Measurements from ENCODE around the gene EAF1. TPM values are rescaled to one million over a fixed set of nuclear protein-coding genes. Genes with fewer than 3 reads are reported as not detected.

The EAF1 gene
- 10 to 100 TPM; 18.3 to 35.5 (median 28.2) TPM for total RNA-seq

- WGBS, 2 donors: 0% methylated on average over 47 to 52 of the region's 52 CpGs
- H3K4me3 ChIP-seq (ENCODE audit: low read depth, poor library complexity, severe bottlenecking): peak within 1 kb of the TSS; percentile 97
- intact Hi-C loops (cut with DNase I; ENCODE audit: low total_unique reads): no loop called here
- DNase-seq (ENCODE audit: low spot score in 2 of 2): peak; percentile 71 to 97
- TF ChIP-seq CTCF (IDR thresholded peaks at IDR 0.05): no peak
- no peak for TF ChIP-seq POLR2A (IDR thresholded peaks at IDR 0.05)
Measured at GRCh38 chr3:15427182-15427880, at the start of gene EAF1, which contains the start of gene METTL6. Gene EAF1, plus strand, starts transcription at chr3:15427598. Its CDS starts 182 bp downstream, at chr3:15427780. Gene METTL6, minus strand, starts transcription at chr3:15427544. Its CDS starts 1,033 bp downstream, at chr3:15426511.

- no peak for TF ChIP-seq POLR2A (IDR thresholded peaks at IDR 0.05)
- TF ChIP-seq CTCF (IDR thresholded peaks at IDR 0.05): peak in 1 of 3 donors; percentile 76
- WGBS, 2 donors: 27 to 28% methylated on average over 16 of the region's 16 CpGs
- DNase-seq (ENCODE audit: low spot score in 2 of 2): peak; percentile 93 to 98
- intact Hi-C loops (cut with DNase I; ENCODE audit: low total_unique reads): loop anchor here (5.0 kb wide), 1 partner anchor 111 kb away; no protein-coding TSS in a partner anchor
- no peak overlapping the region for H3K4me3 ChIP-seq (ENCODE audit: low read depth, poor library complexity, severe bottlenecking)
Measured at GRCh38 chr3:15377961-15378791, 49.2 kb upstream of the EAF1 start.

GRCh38 chr3:15380980-15381890 is 46.2 kb upstream of the EAF1 start:
- peak in 1 of 2 donors; percentile 77 for DNase-seq (ENCODE audit: low spot score in 2 of 2)
- TF ChIP-seq POLR2A (IDR thresholded peaks at IDR 0.05): no peak
- no peak for TF ChIP-seq CTCF (IDR thresholded peaks at IDR 0.05)
- intact Hi-C loops (cut with DNase I; ENCODE audit: low total_unique reads): no loop called here
- H3K4me3 ChIP-seq (ENCODE audit: low read depth, poor library complexity, severe bottlenecking): no peak overlapping the region
- 70 to 73% methylated on average over 6 of the region's 6 CpGs for WGBS, 2 donors

GRCh38 chr3:15382405-15382923 is 44.9 kb upstream of the EAF1 start:
- no peak overlapping the region for H3K4me3 ChIP-seq (ENCODE audit: low read depth, poor library complexity, severe bottlenecking)
- intact Hi-C loops (cut with DNase I; ENCODE audit: low total_unique reads): no loop called here
- DNase-seq (ENCODE audit: low spot score in 2 of 2): peak in 1 of 2 donors; percentile 76
- 65 to 78% methylated on average over 3 of the region's 3 CpGs for WGBS, 2 donors
- TF ChIP-seq POLR2A (IDR thresholded peaks at IDR 0.05) (no peak), CTCF (IDR thresholded peaks at IDR 0.05) (no peak)

All from lower leg skin (tissue), 4 donors.